RWPE1 (cell line): ENCODE measurements around the gene PER1.
A peak's percentile ranks its signal among the peaks of the same experiment; 100 is the strongest.

Source experiments
- CTCF ChIA-PET: fragments of 350-600 bp; sonication (Branson Sonifier 250); formaldehyde crosslinking; extraction: SDS; loops from one replicate; lab custom pipeline; 2021; lab: Yijun Ruan, JAX
- POLR2A ChIA-PET: fragments of 400-600 bp; formaldehyde crosslinking; extraction: SDS; loops from one replicate; lab custom pipeline; 2020; ENCODE audit warnings: antibody characterized with exemption; ENCODE audit not compliant: low non-redundant PET; lab: Yijun Ruan, JAX
- DNase-seq: peaks from one replicate; pipeline ENCODE4 v3.0.0; 2012; ENCODE audit warnings: low spot score
- H3K27ac ChIP-seq: fragments of 450-650 bp; 2 replicates; pipeline ENCODE4 v1.5.1; 2017
- TF ChIP-seq, protein P1 (sequence below): fragments of 450-650 bp; conservative IDR thresholded peaks from 2 replicates; pipeline ENCODE4 v1.5.1; 2017; ENCODE audit warnings: low read depth, mild to moderate bottlenecking

Gene PER1

GRCh38 chr17:8142158-8142886 is 9.9 kb downstream of the PER1 start:
- peak overlapping the region; percentile 98 for H3K27ac ChIP-seq
- no peak for DNase-seq
- ChIA-PET CTCF (no interaction called here), POLR2A (no interaction called here)
- TF ChIP-seq, protein P1, sequence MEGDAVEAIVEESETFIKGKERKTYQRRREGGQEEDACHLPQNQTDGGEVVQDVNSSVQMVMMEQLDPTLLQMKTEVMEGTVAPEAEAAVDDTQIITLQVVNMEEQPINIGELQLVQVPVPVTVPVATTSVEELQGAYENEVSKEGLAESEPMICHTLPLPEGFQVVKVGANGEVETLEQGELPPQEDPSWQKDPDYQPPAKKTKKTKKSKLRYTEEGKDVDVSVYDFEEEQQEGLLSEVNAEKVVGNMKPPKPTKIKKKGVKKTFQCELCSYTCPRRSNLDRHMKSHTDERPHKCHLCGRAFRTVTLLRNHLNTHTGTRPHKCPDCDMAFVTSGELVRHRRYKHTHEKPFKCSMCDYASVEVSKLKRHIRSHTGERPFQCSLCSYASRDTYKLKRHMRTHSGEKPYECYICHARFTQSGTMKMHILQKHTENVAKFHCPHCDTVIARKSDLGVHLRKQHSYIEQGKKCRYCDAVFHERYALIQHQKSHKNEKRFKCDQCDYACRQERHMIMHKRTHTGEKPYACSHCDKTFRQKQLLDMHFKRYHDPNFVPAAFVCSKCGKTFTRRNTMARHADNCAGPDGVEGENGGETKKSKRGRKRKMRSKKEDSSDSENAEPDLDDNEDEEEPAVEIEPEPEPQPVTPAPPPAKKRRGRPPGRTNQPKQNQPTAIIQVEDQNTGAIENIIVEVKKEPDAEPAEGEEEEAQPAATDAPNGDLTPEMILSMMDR = no peak

- CTCF ChIA-PET = no interaction called here
- H3K27ac ChIP-seq = peak overlapping the region; percentile 98
- POLR2A ChIA-PET = no interaction called here
- DNase-seq = no peak
- TF ChIP-seq, protein P1 = no peak
Observed at GRCh38 chr17:8141741-8142140, 10.5 kb downstream of the PER1 start.

GRCh38 chr17:8141045-8141444 is 11.2 kb downstream of the PER1 start:
- no peak for DNase-seq
- TF ChIP-seq, protein P1 = no peak
- CTCF ChIA-PET = no interaction called here
- POLR2A ChIA-PET = interaction anchor here (0.9 kb wide), 1 partner anchor 16 kb away, joined by 3 read pairs; no protein-coding TSS in a partner anchor
- H3K27ac ChIP-seq = peak overlapping the region; percentile 98

DNA sequence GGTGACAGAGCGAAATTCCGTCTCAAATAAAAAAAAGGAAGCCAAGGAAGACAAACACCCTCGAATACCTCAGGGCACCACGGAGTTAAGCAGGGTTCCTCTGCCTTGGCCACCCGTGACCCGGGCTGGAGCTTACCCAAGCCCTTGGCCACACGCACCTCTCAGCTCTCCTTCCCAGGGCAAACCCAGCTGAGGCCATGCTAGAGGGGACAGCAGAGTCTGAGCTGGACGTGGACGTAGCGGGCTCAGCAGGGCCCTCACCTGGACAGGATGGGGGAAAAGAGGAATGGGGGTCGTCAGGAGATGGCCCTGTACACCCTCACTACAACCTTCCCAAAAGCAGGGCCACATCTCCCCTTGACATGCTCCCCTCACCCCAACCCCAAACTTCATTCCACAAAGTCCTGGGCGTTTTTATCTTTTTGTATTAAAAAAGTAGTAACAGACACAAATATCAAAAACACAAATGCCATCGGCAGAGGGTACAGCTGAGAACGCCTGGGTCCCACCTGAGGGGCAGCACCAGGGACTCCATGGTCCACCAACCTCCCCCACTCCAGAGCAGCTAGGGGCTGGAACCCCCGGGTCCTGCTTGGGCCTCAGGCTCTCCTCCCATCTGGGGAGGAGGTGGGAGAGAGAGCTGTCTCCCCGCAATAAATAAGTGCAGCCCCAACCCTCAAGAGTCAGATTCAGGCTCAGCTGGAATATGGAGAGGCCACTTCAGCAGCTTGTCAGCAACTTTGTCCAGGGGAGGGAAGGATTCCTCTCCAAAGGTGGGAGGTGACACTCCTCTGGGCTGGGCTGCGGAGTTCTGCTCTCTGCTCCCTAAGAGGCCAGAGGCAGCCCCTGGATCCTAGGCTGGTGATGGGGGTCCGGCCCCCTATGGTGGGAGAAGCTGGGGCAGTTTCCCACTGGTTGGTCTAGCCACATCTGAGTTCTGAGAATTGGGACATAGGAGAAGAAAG is 11.9 kb downstream of the PER1 start:
- no peak for DNase-seq
- ChIA-PET CTCF (interaction anchor here (2.2 kb wide), 1 partner anchor 12 kb away, joined by 9 read pairs; the partner anchor contains the start of gene PER1), POLR2A (interaction anchor here (0.8 to 0.9 kb wide), 2 partner anchors 14 to 17 kb away, joined by 3 read pairs; no protein-coding TSS in a partner anchor)
- TF ChIP-seq, protein P1 = no peak
- peak overlapping the region; percentile 98 for H3K27ac ChIP-seq

- TF ChIP-seq, protein P1 = peak; percentile 90
- peak overlapping the region; percentile 98 for H3K27ac ChIP-seq
- ChIA-PET CTCF (interaction anchor here (0.5 to 2.2 kb wide), 12 partner anchors 10 to 670 kb away, joined by 3 to 9 read pairs (median 4); partner anchors contain the start of genes PER1 and TMEM107), POLR2A (no interaction called here)
- DNase-seq = peak; percentile 84
Observed at GRCh38 chr17:8138672-8139371, 13.4 kb downstream of the PER1 start.
